Esophagus squamous epithelium (tissue), 5 donors: Measurements from ENCODE around the gene NACC1. TPM values are rescaled to one million over a fixed set of nuclear protein-coding genes. Genes with fewer than 3 reads are reported as not detected.

Experiments
- DNase-seq: peaks from one replicate; lab custom pipeline; 2025; lab: John Stamatoyannopoulos, UW
- H3K27ac ChIP-seq, 4 donors: fragments of 200-600 bp; sonication (generic); one replicate each; pipeline ENCODE4 v1.5.1; 2016 to 2019; ENCODE audit warnings: mild to moderate bottlenecking in 1 of 4
- H3K27me3 ChIP-seq, 4 donors: fragments of 200-600 bp; sonication (generic); 1 replicate in 3 of 4; 2 replicates in 1 of 4; pipeline versions ENCODE4 v1.5.1 to v1.6.0; 2017 to 2021; ENCODE audit warnings: antibody characterized with exemption in 1 of 4
- H3K36me3 ChIP-seq, 3 donors: fragments of 200-600 bp; sonication (generic); one replicate each; pipeline ENCODE4 v1.5.1; 2016 to 2019
- H3K4me1 ChIP-seq, 3 donors: fragments of 200-600 bp; sonication (generic); one replicate each; pipeline ENCODE4 v1.5.1; 2017 to 2019
- H3K4me3 ChIP-seq, 4 donors: fragments of 200-600 bp; sonication (generic); 1 replicate in 3 of 4; 2 replicates in 1 of 4; pipeline ENCODE4 v1.5.1; 2016 to 2019; ENCODE audit warnings: mild to moderate bottlenecking in 2 of 4, moderate library complexity in 1 of 4
- H3K9me3 ChIP-seq, 3 donors: fragments of 200-600 bp; sonication (generic); one replicate each; pipeline ENCODE4 v1.5.1; 2016 to 2019
- POLR2A ChIP-seq, 4 donors: fragments of 450-650 bp; IDR thresholded peaks; one replicate each; pipeline ENCODE4 v1.6.1; 2017; ENCODE audit warnings: antibody characterized with exemption in 4 of 4, mild to moderate bottlenecking in 4 of 4, moderate library complexity in 3 of 4
- WGBS, 2 donors: methylation state at CpG; one replicate each; pipeline ENCODE4 v1.1.5; 2018; 5-methylcytosine and 5-hydroxymethylcytosine counted together
- intact Hi-C: fragments of 100-400 bp; cut with DNase I; formaldehyde crosslinking; loops from one replicate; pipeline ENCODE4 v1.15.0; 2022
- total RNA-seq, 4 donors: library from RNA; depleted of rRNA; stranded (reverse); fragments of >200 nt; gene quantifications; one replicate each; pipeline ENCODE4 v1.1.0, GENCODE V29; 2016
- TF ChIP-seq, protein P1 (sequence below), 6 experiments: fragments of 450-650 bp in 4 of 6; fragments of 200-600 bp in 2 of 6; sonication (generic) in 2 of 6; IDR thresholded peaks; one replicate each; pipeline ENCODE4 v1.5.1; 2016 to 2019; ENCODE audit warnings: antibody characterized with exemption in 6 of 6, mild to moderate bottlenecking in 4 of 6, moderate library complexity in 4 of 6
- donor health status: DM: yes; HTN: yes; CAD: no.

Gene NACC1
- total RNA-seq, 4 donors from 2014 or later: 26.7 to 45.5 (median 37.1) TPM

DNA sequence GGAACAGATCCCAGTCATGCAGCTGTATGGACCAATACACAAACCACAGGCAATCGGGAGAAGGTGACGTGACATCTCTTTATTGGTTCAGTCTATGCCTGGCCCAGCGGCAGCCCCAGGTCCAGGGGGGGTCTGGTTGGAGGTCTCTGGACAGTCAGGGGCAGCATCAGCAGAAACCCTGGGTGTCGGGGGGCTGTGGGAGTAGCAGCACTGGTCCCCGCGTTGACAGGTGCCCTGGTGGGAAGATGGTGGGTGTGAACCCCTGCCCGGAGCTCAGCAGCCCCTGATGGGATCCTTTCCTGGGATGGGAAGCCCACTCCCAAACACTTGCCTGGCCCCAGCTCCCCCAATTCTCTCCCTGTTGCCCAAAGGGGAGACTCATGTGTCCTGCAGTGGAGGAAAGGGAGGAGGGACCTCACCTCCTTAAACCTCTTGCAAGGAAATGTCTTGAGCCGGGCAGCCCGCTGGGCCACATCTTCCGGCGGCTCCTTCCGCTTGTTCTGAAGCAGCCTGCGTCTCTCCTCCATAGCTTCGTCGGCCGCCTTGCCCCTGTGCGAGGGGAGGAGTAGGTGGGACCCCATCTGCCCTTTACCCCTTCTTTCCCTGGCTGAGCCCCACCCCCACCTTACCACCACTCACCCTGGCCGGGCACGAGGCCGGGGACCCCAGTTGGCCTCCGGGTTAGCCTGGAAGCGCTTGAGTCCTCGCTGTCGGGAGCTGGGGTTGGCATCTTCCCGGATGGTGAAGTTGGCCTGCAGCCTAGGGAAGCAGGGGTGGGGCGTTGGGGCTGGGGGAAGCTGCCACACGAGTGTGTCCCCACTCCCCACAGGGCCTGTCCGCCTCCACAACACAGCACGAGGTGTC is 13.0 kb upstream of the NACC1 start:
- Histone ChIP-seq H3K36me3 (peaks cover 0 to 45% (median 6%) of the 10 kb centered on the region in 3 donors), H3K27ac (peak overlapping the region; percentile 39 to 94 (median 75)), H3K9me3 (no peaks in the 10 kb centered on the region), H3K4me3 (peak overlapping the region; percentile 2 to 55 (median 33)), H3K27me3 (no peaks in the 10 kb centered on the region), H3K4me1 (peaks cover 11 to 50% (median 26%) of the 10 kb centered on the region in 3 donors)
- no peak for TF ChIP-seq POLR2A (IDR thresholded peaks at IDR 0.05)
- TF ChIP-seq, protein P1, sequence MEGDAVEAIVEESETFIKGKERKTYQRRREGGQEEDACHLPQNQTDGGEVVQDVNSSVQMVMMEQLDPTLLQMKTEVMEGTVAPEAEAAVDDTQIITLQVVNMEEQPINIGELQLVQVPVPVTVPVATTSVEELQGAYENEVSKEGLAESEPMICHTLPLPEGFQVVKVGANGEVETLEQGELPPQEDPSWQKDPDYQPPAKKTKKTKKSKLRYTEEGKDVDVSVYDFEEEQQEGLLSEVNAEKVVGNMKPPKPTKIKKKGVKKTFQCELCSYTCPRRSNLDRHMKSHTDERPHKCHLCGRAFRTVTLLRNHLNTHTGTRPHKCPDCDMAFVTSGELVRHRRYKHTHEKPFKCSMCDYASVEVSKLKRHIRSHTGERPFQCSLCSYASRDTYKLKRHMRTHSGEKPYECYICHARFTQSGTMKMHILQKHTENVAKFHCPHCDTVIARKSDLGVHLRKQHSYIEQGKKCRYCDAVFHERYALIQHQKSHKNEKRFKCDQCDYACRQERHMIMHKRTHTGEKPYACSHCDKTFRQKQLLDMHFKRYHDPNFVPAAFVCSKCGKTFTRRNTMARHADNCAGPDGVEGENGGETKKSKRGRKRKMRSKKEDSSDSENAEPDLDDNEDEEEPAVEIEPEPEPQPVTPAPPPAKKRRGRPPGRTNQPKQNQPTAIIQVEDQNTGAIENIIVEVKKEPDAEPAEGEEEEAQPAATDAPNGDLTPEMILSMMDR (IDR thresholded peaks at IDR 0.05): no peak
- intact Hi-C loops: no loop called here
- WGBS, 2 donors: 57 to 67% methylated on average over 12 to 21 of the region's 29 CpGs
- no peak for DNase-seq

DNA sequence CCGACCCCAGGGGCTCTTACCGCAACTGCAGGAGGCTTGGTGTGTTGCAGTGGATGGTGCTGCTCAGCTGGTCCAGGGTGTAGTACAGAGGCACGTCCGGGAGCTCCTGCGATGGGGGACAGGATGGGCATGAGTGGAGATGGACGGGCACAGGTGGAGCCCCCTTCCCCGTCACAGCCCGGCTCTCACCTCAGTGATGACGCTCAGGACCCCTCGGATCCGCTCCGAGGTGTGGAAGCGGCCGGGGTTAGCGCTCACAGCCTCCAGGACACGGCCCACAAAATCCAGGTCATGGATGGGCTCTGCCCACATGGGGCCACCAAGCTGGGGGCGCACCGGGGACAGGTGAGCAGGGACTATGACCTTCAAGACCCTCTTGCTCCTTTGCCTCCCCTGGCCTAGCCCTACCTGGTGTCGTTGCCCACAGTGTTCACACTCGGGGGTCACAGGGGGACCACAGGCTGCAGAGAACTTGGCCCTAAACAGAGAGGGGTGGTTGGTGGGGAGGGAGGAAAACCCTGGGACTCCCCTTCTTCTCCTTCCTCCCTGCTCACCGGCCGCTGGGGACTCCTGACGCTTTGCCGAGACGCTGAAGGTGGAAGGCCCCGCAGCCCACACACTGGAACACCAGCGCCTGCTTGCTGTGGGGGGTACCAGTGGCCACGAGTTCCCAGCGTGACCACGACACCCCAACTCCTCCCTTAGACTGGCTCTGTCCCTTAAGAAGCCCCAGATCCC is 8.5 kb upstream of the NACC1 start:
- TF ChIP-seq POLR2A (IDR thresholded peaks at IDR 0.05): no peak
- TF ChIP-seq, protein P1 (IDR thresholded peaks at IDR 0.05): no peak
- intact Hi-C loops: no loop called here
- H3K27ac ChIP-seq: no peak overlapping the region
- no peak overlapping the region for H3K4me3 ChIP-seq
- no peaks in the 10 kb centered on the region for H3K27me3 ChIP-seq
- peaks cover 0 to 5% (median 0%) of the 10 kb centered on the region in 3 donors for H3K4me1 ChIP-seq
- DNase-seq: no peak
- H3K36me3 ChIP-seq: peaks cover 0 to 87% (median 6%) of the 10 kb centered on the region in 3 donors
- 92 to 94% methylated on average over 13 to 19 of the region's 30 CpGs for WGBS, 2 donors
- H3K9me3 ChIP-seq: no peaks in the 10 kb centered on the region

DNA sequence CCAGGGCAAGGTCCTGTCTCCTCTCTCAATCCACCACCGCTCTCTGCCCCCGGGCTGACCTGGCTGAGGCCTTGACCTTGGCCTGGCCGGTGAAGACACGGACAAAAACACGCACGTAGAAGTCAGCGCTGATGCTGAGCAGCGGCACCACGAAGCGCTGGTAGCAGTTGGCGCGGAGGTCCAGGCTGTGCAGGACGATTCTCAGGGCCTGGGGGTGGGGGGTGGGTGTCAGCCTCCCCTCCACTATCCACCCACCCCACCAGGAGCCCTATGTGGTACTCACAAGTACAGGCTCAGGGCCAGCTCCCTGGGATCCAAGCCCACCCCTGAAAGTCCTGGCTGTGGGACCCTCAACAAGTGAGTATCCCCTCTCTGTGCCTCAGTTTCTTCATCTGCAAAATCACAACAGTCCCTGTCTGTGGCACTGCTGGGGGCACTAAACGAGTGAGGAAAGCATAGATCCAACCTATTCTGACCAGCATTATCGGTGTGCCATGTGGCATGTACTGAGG is 7.9 kb upstream of the NACC1 start:
- Histone ChIP-seq H3K36me3 (peaks cover 0 to 88% (median 6%) of the 10 kb centered on the region in 3 donors), H3K27me3 (no peaks in the 10 kb centered on the region)
- WGBS, 2 donors: 60 to 95% methylated on average over 1 to 7 of the region's 15 CpGs

DNA sequence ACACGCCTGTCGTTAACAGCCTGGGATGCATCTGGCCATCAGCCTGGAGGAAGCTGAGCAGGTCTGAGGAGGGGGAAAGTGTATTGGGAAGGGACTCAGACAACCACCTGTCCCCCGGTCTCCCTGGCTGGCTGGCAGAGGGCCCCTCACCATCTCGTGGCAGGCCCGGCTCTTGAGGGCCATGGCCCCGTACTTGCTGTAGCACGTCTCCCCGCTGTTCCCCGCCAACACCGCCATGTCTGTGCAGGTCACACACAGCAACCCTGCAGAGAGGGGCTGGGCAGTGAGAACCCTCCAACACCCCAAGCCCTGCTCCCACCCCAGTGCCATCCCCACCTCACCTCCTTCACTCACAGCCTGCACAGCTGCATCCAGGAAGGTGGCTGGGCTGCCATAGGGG is 5.5 kb upstream of the NACC1 start:
- no peaks in the 10 kb centered on the region for H3K27me3 ChIP-seq
- WGBS, 2 donors: 81 to 94% methylated on average over 6 to 8 of the region's 10 CpGs
- no peak overlapping the region for H3K27ac ChIP-seq
- no peaks in the 10 kb centered on the region for H3K9me3 ChIP-seq
- H3K4me3 ChIP-seq: no peak overlapping the region
- H3K4me1 ChIP-seq: peaks cover 10 to 26% (median 16%) of the 10 kb centered on the region in 3 donors
- TF ChIP-seq, protein P1 (IDR thresholded peaks at IDR 0.05): no peak
- no peak for TF ChIP-seq POLR2A (IDR thresholded peaks at IDR 0.05)
- DNase-seq: no peak
- peaks cover 0 to 69% (median 6%) of the 10 kb centered on the region in 3 donors for H3K36me3 ChIP-seq
- intact Hi-C loops: no loop called here

More for the DNA sequence above, 7.9 kb upstream of the NACC1 start:
- no peak overlapping the region for H3K27ac ChIP-seq
- intact Hi-C loops: no loop called here
- TF ChIP-seq, protein P1 (IDR thresholded peaks at IDR 0.05): no peak
- TF ChIP-seq POLR2A (IDR thresholded peaks at IDR 0.05): no peak
- no peak overlapping the region for H3K4me3 ChIP-seq
- DNase-seq: no peak
- no peaks in the 10 kb centered on the region for H3K9me3 ChIP-seq
- H3K4me1 ChIP-seq: peaks cover under 1 to 4% (median under 1%) of the 10 kb centered on the region in 3 donors
